Subcutaneous abdominal adipose tissue (tissue), 5 donors: ENCODE measurements around the gene NME7.
"Not testable (repeated sequence)": the region's sequence is repeated elsewhere in the genome, so short reads cannot be mapped to it uniquely, and the experiment has no call there.

Experiments
- H3K27ac ChIP-seq: one replicate; pipeline ENCODE4 v1.7.0; 2013; ENCODE audit warnings: low read depth, mild to moderate bottlenecking, inconsistent platforms, low read length, moderate library complexity
- H3K27me3 ChIP-seq, 5 donors: one replicate each; pipeline ENCODE4 v1.7.0; 2013; ENCODE audit warnings: low read length in 5 of 5, inconsistent platforms in 1 of 5; ENCODE audit not compliant: control insufficient read depth in 5 of 5, insufficient read depth in 4 of 5
- H3K36me3 ChIP-seq, 5 donors: one replicate each; pipeline ENCODE4 v1.7.0; 2013; ENCODE audit warnings: low read length in 5 of 5; ENCODE audit not compliant: control insufficient read depth in 5 of 5, insufficient read depth in 5 of 5
- H3K4me1 ChIP-seq, 5 donors: one replicate each; pipeline ENCODE4 v1.7.0; 2013; ENCODE audit warnings: low read length in 5 of 5, mild to moderate bottlenecking in 3 of 5, moderate library complexity in 1 of 5; ENCODE audit not compliant: control insufficient read depth in 5 of 5, insufficient read depth in 5 of 5
- H3K4me3 ChIP-seq, 5 donors: one replicate each; pipeline ENCODE4 v1.7.0; 2013; ENCODE audit warnings: low read length in 5 of 5, low read depth in 1 of 5
- H3K9ac ChIP-seq, 5 donors: one replicate each; pipeline ENCODE4 v1.7.0; 2013; ENCODE audit warnings: low read length in 5 of 5, mild to moderate bottlenecking in 4 of 5, moderate library complexity in 3 of 5
- H3K9me3 ChIP-seq, 5 donors: one replicate each; pipeline ENCODE4 v1.7.0; 2013; ENCODE audit warnings: low read length in 5 of 5; ENCODE audit not compliant: control insufficient read depth in 5 of 5
- donor health status: healthy.
- donor health status: healthy.
- donor health status: healthy.
- donor health status: healthy.
- donor health status: healthy.

NME7 gene

GRCh38 chr1:169126335-169126734 is 241.3 kb downstream of the NME7 start:
- Histone ChIP-seq H3K4me1 (no peaks in the 10 kb centered on the region), H3K27me3 (no peaks in the 10 kb centered on the region), H3K9me3 (no peaks in the 10 kb centered on the region), H3K9ac (no peak overlapping the region), H3K27ac (no peak overlapping the region), H3K4me3 (no peak overlapping the region), H3K36me3 (peaks cover 0 to 24% (median 4%) of the 10 kb centered on the region in 5 donors)

- H3K9me3 ChIP-seq, H3K9ac ChIP-seq, H3K27ac ChIP-seq, H3K27me3 ChIP-seq, H3K4me3 ChIP-seq, H3K4me1 ChIP-seq: not testable (repeated sequence)
- H3K36me3 ChIP-seq, result peaks cover 0 to 24% (median 4%) of the 10 kb centered on the region in 5 donors
These were observed 242.0 kb downstream of the NME7 start for GRCh38 chr1:169125597-169125996.

- Histone ChIP-seq H3K27ac (no peak overlapping the region), H3K9me3 (no peaks in the 10 kb centered on the region), H3K4me3 (no peak overlapping the region), H3K27me3 (no peaks in the 10 kb centered on the region), H3K4me1 (no peaks in the 10 kb centered on the region), H3K9ac (no peak overlapping the region), H3K36me3 (peaks cover 0 to 24% (median 4%) of the 10 kb centered on the region in 5 donors)
These were observed 243.1 kb downstream of the NME7 start for GRCh38 chr1:169124459-169124858.

- H3K27ac ChIP-seq, result no peak overlapping the region
- no peak overlapping the region for H3K9ac ChIP-seq
- H3K36me3 ChIP-seq, result peaks cover 0 to 14% (median 4%) of the 10 kb centered on the region in 5 donors
- no peaks in the 10 kb centered on the region for H3K27me3 ChIP-seq
- H3K4me1 ChIP-seq, result no peaks in the 10 kb centered on the region
- H3K4me3 ChIP-seq, result no peak overlapping the region
- H3K9me3 ChIP-seq, result no peaks in the 10 kb centered on the region
These were observed 244.6 kb downstream of the NME7 start for GRCh38 chr1:169122976-169123375.

- H3K27me3 ChIP-seq, result no peaks in the 10 kb centered on the region
- peaks cover 0 to 18% (median 4%) of the 10 kb centered on the region in 5 donors for H3K36me3 ChIP-seq
- peaks cover 0 to under 1% (median 0%) of the 10 kb centered on the region in 5 donors for H3K4me1 ChIP-seq
- no peaks in the 10 kb centered on the region for H3K9me3 ChIP-seq
- H3K27ac ChIP-seq, result no peak overlapping the region
- no peak overlapping the region for H3K4me3 ChIP-seq
- H3K9ac ChIP-seq, result no peak overlapping the region
These were observed 246.3 kb downstream of the NME7 start for GRCh38 chr1:169121146-169121923.

GRCh38 chr1:169120066-169120465 is 247.5 kb downstream of the NME7 start:
- Histone ChIP-seq H3K27me3 (no peaks in the 10 kb centered on the region), H3K9ac (no peak overlapping the region), H3K9me3 (no peaks in the 10 kb centered on the region), H3K4me3 (no peak overlapping the region), H3K4me1 (peaks cover 0 to 8% (median 6%) of the 10 kb centered on the region in 5 donors), H3K27ac (no peak overlapping the region), H3K36me3 (peaks cover 0 to 11% (median 0%) of the 10 kb centered on the region in 5 donors)

GRCh38 chr1:169119405-169119804 is 248.2 kb downstream of the NME7 start:
- no peak overlapping the region for H3K4me3 ChIP-seq
- no peaks in the 10 kb centered on the region for H3K27me3 ChIP-seq
- peaks cover 0 to 8% (median 6%) of the 10 kb centered on the region in 5 donors for H3K4me1 ChIP-seq
- H3K27ac ChIP-seq, result no peak overlapping the region
- no peak overlapping the region for H3K9ac ChIP-seq
- no peaks in the 10 kb centered on the region for H3K9me3 ChIP-seq
- peaks cover 0 to 10% (median 0%) of the 10 kb centered on the region in 5 donors for H3K36me3 ChIP-seq

- peaks cover 0 to 8% (median 6%) of the 10 kb centered on the region in 5 donors for H3K4me1 ChIP-seq
- H3K36me3 ChIP-seq, result peaks cover 0 to 15% (median 4%) of the 10 kb centered on the region in 5 donors
- H3K9me3 ChIP-seq, result no peaks in the 10 kb centered on the region
- no peak overlapping the region for H3K9ac ChIP-seq
- H3K27ac ChIP-seq, result no peak overlapping the region
- no peaks in the 10 kb centered on the region for H3K27me3 ChIP-seq
- no peak overlapping the region for H3K4me3 ChIP-seq
These were observed 249.4 kb downstream of the NME7 start for GRCh38 chr1:169118227-169118626.

GRCh38 chr1:169117599-169117998 is 250.0 kb downstream of the NME7 start:
- Histone ChIP-seq H3K36me3 (peaks cover 0 to 15% (median 4%) of the 10 kb centered on the region in 5 donors), H3K27me3 (no peaks in the 10 kb centered on the region), H3K9ac (no peak overlapping the region), H3K27ac (no peak overlapping the region), H3K4me3 (no peak overlapping the region), H3K4me1 (peaks cover 0 to 8% (median 6%) of the 10 kb centered on the region in 5 donors), H3K9me3 (no peaks in the 10 kb centered on the region)

- no peak overlapping the region for H3K9ac ChIP-seq
- no peak overlapping the region for H3K4me3 ChIP-seq
- H3K36me3 ChIP-seq, result peaks cover 0 to 19% (median 4%) of the 10 kb centered on the region in 5 donors
- peaks cover 0 to 9% (median 6%) of the 10 kb centered on the region in 5 donors for H3K4me1 ChIP-seq
- H3K27me3 ChIP-seq, result no peaks in the 10 kb centered on the region
- no peaks in the 10 kb centered on the region for H3K9me3 ChIP-seq
- no peak overlapping the region for H3K27ac ChIP-seq
These were observed 250.6 kb downstream of the NME7 start for GRCh38 chr1:169117014-169117413.
